Activated naive CD4-positive, alpha-beta T cell (primary cell): ENCODE results near the gene PRKCH.

Experiments used
- DNase-seq, 4 experiments: peaks; one replicate each; lab custom pipeline; 2025; lab: John Stamatoyannopoulos, UW

PRKCH gene

DNA sequence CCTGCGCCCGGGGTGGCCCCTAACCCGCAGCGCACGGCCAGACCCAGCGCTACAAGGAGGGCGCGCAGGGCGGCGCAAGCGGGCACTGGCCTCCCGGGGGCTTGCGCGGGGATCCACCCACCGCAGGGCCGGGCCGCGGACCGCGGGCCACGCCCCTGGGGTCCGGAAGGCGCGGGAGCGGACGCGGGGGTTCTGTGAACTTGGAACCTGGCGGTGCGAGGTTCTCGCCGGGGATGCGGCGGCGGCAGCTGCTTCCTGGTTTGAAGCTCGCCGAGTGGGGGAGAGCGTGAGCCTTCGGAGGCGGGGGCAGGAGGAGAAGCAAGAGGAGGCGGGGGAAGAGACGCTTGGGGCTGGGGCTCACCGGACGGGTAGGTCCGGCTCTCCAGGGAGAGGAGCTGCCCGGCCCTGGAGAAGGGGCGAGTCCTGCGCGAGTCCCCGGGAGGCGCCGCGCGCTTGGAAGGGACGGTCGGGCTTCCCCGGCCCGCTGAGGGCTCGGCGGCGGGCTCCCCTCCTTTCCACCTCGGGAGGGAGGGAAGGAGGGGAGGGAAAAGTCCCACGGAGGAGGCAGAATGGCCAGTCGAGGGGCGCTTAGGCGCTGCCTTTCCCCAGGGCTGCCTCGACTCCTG lies at the start of gene PRKCH:
PRKCH (plus strand) TSS at position 195 of the 626 bp plus-strand sequence. CDS start 523 bp downstream, outside the sequence.
- DNase-seq, result peak; percentile 47 to 77 (median 62)

DNA sequence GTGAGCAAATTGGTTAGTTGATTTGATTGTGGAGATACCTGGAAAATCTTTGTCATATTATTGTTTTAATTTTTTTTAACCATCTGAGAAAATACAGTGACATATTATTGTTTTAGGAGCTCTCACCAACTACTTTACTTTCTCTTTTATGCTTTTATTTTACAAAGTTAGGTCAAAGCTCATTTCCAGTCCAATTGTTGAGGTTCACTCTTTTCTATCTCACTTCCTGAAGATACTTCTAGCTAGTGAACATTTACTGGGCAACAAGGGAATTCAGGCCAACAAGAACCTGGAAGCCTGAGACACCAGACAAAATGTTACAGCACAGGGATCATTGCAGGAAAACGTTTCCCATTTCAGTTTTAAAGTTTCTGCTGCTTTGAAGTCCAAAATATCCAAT lies 44.1 kb upstream of the PRKCH start:
- no peak for DNase-seq

DNA sequence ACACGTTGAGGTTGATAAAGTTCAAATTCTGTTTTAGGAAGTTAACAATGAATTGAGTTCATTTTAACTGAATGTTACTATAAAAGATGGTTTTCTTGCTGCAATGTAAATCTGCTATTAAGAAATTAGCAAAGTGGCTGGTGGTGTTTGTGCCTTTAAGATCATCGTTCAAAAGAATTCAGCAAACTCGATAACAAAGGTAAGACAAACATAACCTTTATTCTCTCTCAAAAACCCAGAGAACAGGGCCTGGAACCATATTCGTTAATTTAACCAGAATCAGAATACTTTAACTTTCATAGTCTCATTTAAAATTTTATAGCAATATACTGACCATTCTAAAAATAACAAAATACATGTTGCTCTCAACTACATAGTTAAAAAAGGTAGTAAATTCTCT lies 43.6 kb upstream of the PRKCH start:
- no peak for DNase-seq

DNA sequence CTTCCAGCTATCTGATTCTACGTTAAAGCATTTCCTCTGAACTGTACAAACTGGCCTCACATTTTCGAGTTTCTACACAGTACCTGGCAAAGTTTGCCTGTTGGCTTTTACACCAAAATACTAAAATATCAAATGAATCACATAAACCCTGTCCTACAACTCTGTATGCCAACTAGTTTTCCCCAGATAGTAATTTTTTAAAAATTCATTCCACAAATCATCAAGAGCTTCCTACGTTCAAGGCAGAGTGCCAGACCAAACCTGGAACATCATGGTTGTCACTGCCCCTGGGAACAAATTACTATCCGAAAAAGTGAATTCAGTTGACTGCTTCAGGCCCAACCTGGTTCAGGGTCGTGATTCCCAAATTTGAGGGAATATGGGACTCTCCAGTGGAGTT lies 42.3 kb upstream of the PRKCH start:
- DNase-seq, result no peak

DNA sequence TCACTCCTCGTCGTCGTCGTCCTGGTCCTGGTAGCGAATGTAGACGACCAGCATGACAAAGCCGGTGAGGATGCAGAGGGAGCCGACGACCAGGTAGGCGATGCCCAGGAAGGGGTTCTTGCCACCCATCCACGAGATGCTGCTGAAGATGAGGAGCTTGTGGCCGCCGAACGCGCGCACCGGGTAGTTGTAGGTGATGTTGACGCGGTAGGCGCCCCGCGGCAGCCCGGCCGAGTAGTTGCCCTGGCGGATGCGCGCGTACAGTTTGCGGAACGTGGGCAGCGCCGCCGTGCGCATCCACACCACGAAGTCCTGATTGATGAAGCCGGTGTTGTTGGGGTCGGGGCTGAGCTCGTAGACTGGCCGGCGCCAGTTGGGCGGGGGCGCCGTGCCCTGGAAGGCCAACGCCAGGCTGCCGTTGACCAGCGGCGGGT lies 41.3 kb upstream of the PRKCH start:
- peak in 2 of 4 experiments; percentile 39 to 54 for DNase-seq

DNA sequence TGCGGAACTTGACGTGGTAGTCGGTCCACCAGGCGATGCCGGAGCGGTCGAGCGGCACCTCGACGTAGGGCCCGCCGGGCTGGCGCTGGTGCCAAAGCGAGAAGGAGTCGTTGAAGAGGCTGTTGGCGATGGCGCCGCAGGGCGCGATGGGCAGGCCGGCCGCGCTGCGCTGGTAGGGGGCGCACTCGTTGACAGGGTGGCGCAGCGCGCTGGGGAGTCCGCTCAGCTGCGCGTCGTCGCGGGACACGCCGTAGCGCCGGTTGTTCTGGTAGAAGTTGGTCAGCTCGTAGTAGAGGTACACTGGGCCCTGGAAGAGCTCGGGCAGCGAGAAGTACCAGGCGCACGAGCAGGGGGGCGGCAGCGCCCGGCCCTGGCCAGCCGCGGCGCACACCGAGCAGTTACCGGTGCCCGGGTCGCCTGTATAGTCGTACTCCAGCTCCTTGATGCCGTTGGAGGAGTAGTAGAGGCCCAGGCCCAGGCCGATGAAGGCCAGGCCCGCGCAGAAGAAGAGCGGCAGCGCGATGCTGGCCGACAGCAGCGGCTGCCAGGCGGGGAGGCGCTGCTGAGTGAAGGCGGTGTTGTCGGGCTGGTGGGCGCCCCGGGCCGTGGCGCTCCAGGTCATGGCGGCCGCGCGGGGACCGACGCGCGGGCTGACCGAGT lies 40.7 kb upstream of the PRKCH start:
- DNase-seq, result peak; percentile 27 to 80 (median 60)

DNA sequence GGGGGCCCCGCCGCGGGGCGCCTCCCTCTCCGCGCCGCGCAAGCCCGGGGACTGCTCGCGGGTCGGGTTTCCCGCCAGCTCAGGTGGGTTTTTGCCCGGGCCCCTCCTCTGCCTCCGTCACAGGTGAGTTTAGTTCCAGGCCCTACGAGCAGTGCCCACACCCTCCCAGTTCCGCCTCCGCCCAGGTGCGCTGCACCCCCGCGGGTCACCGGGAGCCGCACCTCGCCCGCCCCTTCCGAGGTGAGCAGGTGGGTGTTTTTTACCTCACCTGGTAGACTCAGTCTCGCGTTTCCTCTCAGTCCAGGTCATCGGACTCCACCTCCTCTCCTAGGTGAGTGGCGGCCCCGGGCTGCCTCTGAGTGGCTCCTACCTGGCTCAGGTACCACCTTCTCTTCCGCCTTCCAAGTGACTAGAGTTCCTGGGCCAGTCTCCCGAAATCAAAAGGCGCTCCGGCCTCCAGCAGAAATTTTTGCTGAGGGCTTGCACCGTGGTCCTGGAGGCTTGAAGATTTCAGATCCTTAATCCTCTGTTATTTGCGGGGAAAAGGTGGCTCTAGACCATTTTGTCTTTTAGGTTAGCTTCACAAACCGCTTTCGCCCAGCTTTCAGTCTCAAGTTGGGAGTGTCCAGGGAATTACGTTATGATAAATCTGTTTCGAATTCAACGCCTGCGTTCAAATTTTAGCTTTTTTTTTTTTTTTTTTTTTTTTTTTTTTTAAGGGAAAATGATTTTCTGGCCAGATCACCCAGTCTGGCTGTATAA lies 40.0 kb upstream of the PRKCH start, which contains the start of gene TMEM30B:
TMEM30B (minus strand) TSS at position 153 of the 762 bp plus-strand sequence. CDS start 191 bp downstream, outside the sequence.
- peak in 2 of 4 experiments; percentile 20 to 45 for DNase-seq

DNA sequence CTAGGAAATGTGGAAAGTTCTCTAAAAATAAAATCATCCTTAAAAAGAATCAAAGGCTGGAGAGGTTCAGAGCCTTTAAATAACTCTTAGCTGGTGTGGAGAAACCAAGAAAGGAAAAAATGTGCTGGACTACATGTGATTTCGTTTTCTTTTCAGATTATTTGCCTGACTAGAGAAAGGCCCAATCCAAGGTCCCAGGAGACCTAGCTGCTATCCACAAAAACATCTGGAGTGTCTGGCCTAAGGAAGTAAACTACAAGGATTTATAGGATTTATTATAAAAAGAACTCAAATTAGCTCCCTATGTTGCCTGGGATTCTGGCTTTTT lies 39.5 kb upstream of the PRKCH start:
- DNase-seq, result no peak

DNA sequence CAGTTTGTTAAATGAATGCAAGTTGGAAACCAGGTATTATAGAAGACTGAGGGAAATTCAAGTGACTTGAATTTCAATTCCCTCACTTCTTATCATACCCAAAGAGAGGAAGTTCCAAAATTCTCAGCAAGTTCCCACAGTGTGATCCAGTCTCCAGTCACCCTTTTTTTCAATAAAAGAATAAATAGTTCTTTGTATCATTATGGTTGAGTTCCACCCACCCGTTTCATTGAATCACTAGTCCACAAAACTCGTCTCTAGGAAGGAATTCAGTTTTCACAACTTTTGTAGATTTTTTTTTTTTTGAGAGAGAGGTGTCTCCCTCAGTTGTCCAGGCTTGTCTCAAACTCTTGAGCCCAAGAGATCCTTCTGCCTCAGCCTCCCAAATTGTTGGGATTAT lies 38.6 kb upstream of the PRKCH start:
- DNase-seq, result no peak

DNA sequence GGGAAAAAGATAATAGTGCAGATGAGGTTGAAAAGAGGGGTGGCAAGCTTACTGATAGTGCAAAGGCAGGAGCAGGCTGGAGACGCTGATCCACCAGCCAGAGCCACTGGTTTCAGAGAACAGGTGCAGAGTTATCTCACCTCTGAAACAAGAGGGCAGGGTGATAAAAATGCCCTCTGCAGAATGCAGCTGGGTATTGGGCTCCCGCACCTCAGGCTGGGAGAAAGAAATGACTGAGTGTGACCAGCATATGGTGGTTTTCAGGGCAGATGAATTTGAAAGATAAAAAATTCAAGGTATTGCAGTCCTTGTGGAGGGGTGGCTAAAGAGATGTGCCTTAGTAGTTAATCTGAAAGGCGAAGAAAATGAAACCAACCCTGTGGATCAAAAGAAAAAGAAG lies 37.4 kb upstream of the PRKCH start:
- DNase-seq, result no peak

DNA sequence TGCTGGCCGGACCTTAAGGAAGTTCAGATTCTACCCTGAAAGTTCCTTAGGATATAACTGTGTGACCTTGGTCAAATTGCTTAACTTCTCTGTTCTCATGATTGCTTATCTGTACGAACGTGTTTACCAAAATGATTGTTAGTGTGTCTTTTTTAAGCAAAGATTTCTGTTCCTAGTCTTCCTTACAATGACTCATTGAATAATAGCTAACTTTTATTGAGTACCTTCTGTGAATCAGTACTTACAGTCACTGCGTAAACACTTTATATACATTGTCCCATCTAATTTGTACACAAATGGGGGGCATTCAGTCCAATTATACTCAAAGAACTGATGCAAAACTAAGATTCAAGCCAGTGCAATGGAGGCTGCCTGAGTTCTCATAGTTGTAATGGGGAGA lies 36.0 kb upstream of the PRKCH start:
- DNase-seq, result no peak

DNA sequence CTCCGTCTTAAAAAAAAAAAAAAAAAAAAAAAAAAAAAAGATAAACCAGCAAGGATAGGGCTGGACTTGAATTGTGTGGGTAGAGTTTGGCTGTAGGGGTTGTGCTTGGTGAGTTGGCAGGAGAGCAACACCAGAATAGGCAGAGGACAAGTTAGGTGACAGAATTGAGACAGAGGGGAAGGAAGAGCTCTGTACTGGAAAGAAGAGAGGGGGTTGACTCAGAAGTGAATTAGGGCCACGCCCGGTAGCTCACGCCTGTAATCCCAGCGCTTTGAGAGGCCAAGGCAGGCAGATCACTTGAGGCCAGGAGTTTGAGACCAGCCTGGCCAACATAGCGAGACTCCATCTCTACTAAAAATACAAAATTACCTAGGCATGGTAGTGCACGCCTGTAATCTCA lies 34.2 kb upstream of the PRKCH start:
- DNase-seq, result no peak

DNA sequence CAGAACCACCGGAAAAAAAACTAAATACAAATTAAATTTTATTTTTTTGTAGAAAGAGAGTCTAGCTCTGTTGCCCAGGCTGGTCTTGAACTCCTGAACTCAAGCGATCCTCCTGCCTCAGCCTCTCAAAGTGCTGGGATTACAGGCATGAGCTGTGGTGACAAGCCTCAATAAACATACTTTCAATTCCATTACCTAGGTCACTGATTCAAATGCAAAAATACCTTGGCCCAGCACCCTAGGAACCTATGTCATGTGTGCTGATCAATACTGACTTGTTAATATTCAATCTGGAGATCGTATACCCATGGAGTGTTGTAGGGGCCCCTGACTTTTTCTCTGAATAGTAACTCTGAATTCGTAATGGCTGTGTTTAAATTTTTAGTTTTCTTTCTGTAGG lies 33.2 kb upstream of the PRKCH start:
- DNase-seq, result no peak

DNA sequence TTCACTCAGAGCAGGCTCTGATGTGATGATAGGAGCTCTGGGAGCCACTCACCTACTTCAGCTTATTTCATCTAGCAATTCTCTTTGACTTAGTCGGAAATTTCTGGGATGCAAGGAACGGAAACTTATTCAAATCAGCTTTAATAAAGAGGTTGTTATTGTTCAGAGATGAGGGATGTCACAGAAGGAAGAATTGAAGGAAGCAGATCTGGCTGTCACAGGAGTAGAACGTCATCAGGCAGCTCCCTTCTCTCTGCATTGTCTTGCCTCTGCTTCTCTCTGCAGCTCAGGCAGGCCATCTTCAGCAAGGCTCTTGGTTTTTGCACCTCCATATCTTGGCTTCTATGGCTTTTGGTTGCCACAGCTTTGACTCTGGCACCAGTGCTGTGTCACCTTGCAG lies 32.7 kb upstream of the PRKCH start:
- DNase-seq, result no peak

DNA sequence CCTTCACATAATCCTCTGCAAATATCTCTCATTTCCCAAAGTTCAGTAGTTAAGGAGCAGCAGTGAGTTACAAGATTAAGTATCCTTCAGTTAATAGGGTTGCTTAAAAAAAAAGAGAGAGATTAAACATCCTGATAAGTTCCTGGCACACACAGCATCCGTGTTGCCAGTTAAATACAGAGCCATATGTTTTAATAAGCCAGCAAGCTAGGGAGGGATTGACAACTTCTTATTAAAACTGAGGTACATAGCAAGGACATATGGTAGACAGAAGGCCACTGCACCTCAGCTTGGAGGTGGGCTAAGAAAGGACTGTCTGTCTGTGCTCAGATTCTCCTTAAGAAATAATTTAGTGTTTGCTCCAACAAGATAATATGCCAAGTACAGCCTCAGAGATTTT lies 30.7 kb upstream of the PRKCH start:
- DNase-seq, result no peak

DNA sequence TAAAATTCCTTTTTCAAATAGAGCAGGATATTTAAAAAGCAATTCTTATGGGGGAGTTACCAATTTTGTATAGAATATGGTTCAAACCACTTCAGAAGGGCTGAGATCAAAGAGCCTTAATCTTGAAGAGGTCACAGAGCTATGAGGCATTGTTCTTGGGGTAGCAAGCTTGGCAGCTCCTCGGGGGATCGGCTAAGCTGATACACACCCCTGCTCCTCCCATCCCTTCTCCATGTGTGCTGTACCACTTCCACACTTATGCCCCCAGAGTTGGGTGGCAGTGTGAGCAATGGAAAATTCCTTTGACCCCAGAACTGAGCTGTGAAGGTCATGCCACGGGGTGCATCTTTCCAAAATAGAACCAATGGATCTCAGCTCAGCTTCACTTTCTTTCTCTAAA lies 25.2 kb upstream of the PRKCH start:
- DNase-seq, result no peak

DNA sequence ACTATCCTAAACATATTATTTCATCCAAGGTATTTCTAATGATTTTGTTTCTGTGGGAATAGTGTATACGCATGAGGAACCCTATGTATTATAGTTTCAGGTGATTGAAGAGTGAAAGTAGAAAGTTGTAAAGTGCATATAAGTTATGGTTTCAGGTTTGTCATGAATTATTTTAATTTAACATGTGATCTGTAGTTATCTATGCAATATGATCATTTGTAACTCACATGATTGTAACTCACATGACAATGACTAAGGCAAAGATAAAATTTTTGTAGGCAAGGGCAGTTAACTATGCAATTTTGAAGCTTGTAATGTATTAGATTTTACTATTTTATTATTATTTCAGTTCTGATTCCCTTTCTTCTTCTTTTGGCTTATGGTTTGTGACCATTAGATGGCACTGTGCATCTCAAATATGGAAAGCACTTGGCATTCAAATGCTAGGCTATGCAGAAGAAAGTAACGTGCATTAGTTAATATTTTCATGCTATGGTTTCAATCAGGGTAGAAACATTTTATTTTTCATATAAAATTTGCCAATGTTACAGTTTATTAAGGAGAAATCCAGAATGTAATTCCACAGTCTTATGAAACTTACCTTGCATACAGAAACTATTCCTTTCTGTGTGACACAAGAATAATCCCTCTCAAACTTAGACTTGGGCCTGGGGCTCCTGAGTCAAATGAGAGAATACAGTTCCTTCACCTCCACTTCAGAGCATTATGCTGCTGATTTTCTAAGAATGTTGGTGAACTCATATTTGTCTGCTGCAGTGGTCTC lies 24.5 kb upstream of the PRKCH start:
- DNase-seq, result no peak

DNA sequence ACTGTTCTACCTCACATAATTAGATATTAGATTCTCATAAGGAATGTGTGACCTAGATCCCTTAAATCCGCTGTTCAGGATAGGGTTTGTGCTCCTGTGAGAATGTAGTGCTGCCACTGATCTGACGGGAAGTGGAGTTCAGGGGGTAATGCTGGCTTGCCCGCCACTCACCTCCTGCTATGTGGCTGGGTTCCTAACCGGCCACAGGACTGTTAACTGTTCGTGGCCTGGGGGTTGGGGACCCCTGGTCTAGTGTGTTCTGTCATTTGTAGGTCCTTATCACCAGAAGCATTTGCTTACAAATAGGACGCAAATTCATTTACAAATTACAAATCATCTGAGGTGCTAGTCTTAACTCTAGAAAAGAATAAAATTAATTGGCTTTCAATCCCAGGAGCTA lies 23.8 kb upstream of the PRKCH start:
- no peak for DNase-seq

DNA sequence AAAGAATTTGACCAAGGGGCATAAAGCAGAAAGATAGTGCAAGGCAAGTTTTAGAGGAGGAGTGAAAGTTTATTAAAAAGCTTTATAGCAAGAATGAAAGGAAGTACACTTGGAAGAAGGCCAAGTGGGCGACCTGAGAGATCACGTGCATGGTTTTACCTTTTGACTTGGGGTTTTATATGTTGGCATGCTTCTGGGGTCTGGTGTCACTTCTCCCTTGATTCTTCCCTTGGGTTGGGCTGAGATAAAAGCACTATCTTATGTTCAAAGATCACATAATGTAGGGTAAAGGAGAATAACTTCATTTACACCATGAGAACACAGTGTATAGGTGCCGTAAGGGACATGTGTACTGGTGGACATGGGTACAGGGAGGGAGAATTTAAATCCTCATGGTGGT lies 22.6 kb upstream of the PRKCH start:
- DNase-seq, result no peak

DNA sequence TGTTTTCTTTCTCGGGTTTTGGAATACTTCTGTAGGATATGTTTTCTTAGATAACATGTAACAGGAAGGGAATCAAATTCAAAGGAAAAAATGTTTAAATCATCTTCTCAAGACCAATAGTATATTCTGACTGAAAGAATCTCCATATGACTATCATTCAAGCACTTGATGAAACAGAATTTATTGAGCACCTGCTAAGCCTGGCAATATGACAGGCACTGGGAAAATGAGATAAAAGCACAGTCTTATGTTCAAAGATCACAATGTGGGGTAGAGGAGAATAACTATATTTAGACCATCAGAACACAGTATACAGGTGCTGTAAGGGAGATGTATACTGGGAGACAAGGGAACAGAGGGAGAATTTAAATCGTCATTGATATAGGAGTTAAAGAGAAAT lies 21.2 kb upstream of the PRKCH start:
- no peak for DNase-seq

DNA sequence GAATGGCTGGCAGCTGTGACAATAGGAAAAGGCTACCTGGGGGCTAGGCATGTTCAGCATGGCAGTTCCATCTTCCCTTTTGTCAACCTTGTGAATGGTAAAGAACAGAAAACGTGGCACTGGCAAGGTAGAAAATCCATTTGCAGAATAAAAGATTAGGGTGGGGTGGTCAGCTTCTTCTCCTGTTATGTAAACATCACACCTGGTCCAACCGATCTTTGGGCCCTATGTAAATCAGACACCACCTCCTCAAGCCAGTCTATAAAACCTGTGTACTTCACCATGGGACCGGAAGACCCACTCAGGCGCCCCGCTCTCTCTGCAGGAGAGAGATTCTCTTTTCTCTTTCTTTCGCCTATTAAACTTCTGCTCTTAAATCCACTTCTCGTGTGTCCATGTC lies 20.6 kb upstream of the PRKCH start:
- DNase-seq, result no peak

DNA sequence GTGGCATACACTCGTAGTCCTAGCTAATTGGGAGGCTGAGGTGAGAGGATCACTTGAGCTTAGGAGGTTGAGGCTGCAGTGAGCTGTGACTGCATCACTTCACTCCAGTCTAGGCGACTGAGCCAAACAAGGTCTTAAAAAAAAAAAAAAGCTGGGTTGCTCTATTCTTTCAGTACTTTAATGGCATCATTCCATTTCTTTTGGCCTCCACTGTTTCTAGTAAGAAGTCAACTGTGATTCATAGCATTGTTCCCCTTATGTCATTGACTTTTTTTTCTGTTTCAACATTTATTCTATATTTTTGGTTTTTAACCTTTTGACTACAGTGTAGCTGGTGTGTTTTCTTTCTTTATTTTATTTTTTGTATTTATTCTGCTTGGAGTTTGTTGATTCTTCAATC lies 16.7 kb upstream of the PRKCH start:
- DNase-seq, result no peak
